HG03469 (cell line): ENCODE results near the gene NEK6.

Source experiments
- ATAC-seq: cut with Tn5 transposase; IDR thresholded peaks from one replicate; pipeline ENCODE4 v1.9.1; 2021; ENCODE audit warnings: mild to moderate bottlenecking, moderate library complexity, moderate number of reproducible peaks; ENCODE audit not compliant: unreplicated experiment

Gene NEK6

GRCh38 chr9:124274738-124275137 is 17.0 kb downstream of the NEK6 start:
- no peak for ATAC-seq

GRCh38 chr9:124277420-124277819 is 19.7 kb downstream of the NEK6 start:
- ATAC-seq, result no peak

- ATAC-seq, result no peak
Measured at GRCh38 chr9:124278054-124278540, 20.3 kb downstream of the NEK6 start.

GRCh38 chr9:124279531-124280175 is 21.9 kb downstream of the NEK6 start:
- no peak for ATAC-seq

GRCh38 chr9:124280176-124280691 is 22.5 kb downstream of the NEK6 start:
- ATAC-seq, result no peak

- no peak for ATAC-seq
Measured at GRCh38 chr9:124281931-124282371, 24.2 kb downstream of the NEK6 start.

GRCh38 chr9:124282442-124283227 is 24.9 kb downstream of the NEK6 start:
- ATAC-seq, result no peak

- ATAC-seq, result no peak
Measured at GRCh38 chr9:124283228-124283814, 25.6 kb downstream of the NEK6 start.

- ATAC-seq, result no peak
Measured at GRCh38 chr9:124284237-124284831, 26.6 kb downstream of the NEK6 start.

GRCh38 chr9:124284940-124285441 is 27.2 kb downstream of the NEK6 start:
- ATAC-seq, result no peak

GRCh38 chr9:124285490-124285889 is 27.7 kb downstream of the NEK6 start:
- no peak for ATAC-seq

GRCh38 chr9:124285903-124286291 is 28.1 kb downstream of the NEK6 start:
- ATAC-seq, result no peak

GRCh38 chr9:124286292-124286931 is 28.7 kb downstream of the NEK6 start:
- ATAC-seq, result peak; percentile 28

- no peak for ATAC-seq
Measured at GRCh38 chr9:124290053-124290591, 32.4 kb downstream of the NEK6 start.

GRCh38 chr9:124290743-124291554 is 33.2 kb downstream of the NEK6 start:
- ATAC-seq, result no peak

- ATAC-seq, result no peak
Measured at GRCh38 chr9:124291801-124292396, 34.1 kb downstream of the NEK6 start.

- ATAC-seq, result no peak
Measured at GRCh38 chr9:124292696-124293593, 35.2 kb downstream of the NEK6 start.
